ENCODE results near the gene WASHC4.

- TF ChIP-seq CTCF (IDR thresholded peaks at IDR 0.05) = no peak
- no peak for TF ChIP-seq NPAS2 (CRISPR knock-in tag; IDR thresholded peaks at IDR 0.05; ENCODE audit: borderline replicate concordance)
- TF ChIP-seq RFX5 (IDR thresholded peaks at IDR 0.05) = no peak
- TF ChIP-seq POLR2A (IDR thresholded peaks at IDR 0.05; ENCODE audit: low read length) = no peak
- no peak for TF ChIP-seq SMC3 (IDR thresholded peaks at IDR 0.05)
Observed at GRCh38 chr12:105198961-105199360, 91.4 kb downstream of the WASHC4 start.
